NCI-H187 treated with DMSO at 0.1 percent for 48 hours (cell line): ENCODE data around the gene OOSP3.
"Not testable (repeated sequence)": the region's sequence is repeated elsewhere in the genome, so short reads cannot be mapped to it uniquely, and the experiment has no call there.

Experiments
- DNase-seq: peaks from one replicate; lab custom pipeline; 2025; lab: John Stamatoyannopoulos, UW

Gene OOSP3

GRCh38 chr11:59877325-59877724, 1.3 kb upstream of the OOSP3 start:
- no peak for DNase-seq

GRCh38 chr11:59877784-59878183, 798 bp upstream of the OOSP3 start:
- no peak for DNase-seq

GRCh38 chr11:59879567-59879966, 985 bp downstream of the OOSP3 start:
- no peak for DNase-seq

- no peak for DNase-seq
Observed at GRCh38 chr11:59883597-59883996, 5.0 kb downstream of the OOSP3 start.

- not testable (repeated sequence) for DNase-seq
Observed at GRCh38 chr11:59887156-59887555, 8.6 kb downstream of the OOSP3 start.

- no peak for DNase-seq
Observed at GRCh38 chr11:59891781-59892181, 13.2 kb downstream of the OOSP3 start.

GRCh38 chr11:59894616-59895015, 16.0 kb downstream of the OOSP3 start:
- no peak for DNase-seq

GRCh38 chr11:59898046-59898445, 19.5 kb downstream of the OOSP3 start:
- DNase-seq, result no peak

- no peak for DNase-seq
Observed at GRCh38 chr11:59898650-59899049, 20.1 kb downstream of the OOSP3 start.

- no peak for DNase-seq
Observed at GRCh38 chr11:59899532-59899931, 20.9 kb downstream of the OOSP3 start.

GRCh38 chr11:59900366-59901126, 22.0 kb downstream of the OOSP3 start:
- DNase-seq, result no peak

- DNase-seq, result no peak
Observed at GRCh38 chr11:59901306-59901705, 22.7 kb downstream of the OOSP3 start.

GRCh38 chr11:59903569-59903968, 25.0 kb downstream of the OOSP3 start:
- DNase-seq, result not testable (repeated sequence)

- no peak for DNase-seq
Observed at GRCh38 chr11:59918480-59918879, 39.9 kb downstream of the OOSP3 start.

- no peak for DNase-seq
Observed at GRCh38 chr11:59918987-59919589, 40.5 kb downstream of the OOSP3 start.

GRCh38 chr11:59923813-59924212, 45.2 kb downstream of the OOSP3 start:
- DNase-seq, result no peak

- DNase-seq, result no peak
Observed at GRCh38 chr11:59931688-59932087, 53.1 kb downstream of the OOSP3 start.

- DNase-seq, result no peak
Observed at GRCh38 chr11:59938132-59938531, 59.5 kb downstream of the OOSP3 start, which contains the start of gene OOSP1. TSS of gene OOSP1 (plus strand) at chr11:59938432. CDS start at chr11:59938455, 23 bp downstream.

GRCh38 chr11:59938718-59939117, 60.1 kb downstream of the OOSP3 start:
- no peak for DNase-seq

- DNase-seq, result no peak
Observed at GRCh38 chr11:59939482-59939881, 60.9 kb downstream of the OOSP3 start.

GRCh38 chr11:59941091-59941490, 62.5 kb downstream of the OOSP3 start:
- DNase-seq, result no peak

GRCh38 chr11:59943997-59944714, 65.6 kb downstream of the OOSP3 start:
- DNase-seq, result no peak

GRCh38 chr11:59944720-59945119, 66.1 kb downstream of the OOSP3 start:
- DNase-seq, result no peak
